Sigmoid colon (tissue), 4 donors: ENCODE measurements around the gene PSMF1.

Experiments
- CTCF ChIP-seq, 4 experiments: fragments of 450-650 bp in 3 of 4; fragments of 200-600 bp in 1 of 4; IDR thresholded peaks; one replicate each; pipeline ENCODE4 v1.5.1; 2016 to 2019; ENCODE audit warnings: antibody characterized with exemption in 4 of 4, mild to moderate bottlenecking in 3 of 4, moderate library complexity in 2 of 4
- POLR2AphosphoS5 ChIP-seq, 4 donors: sonication (generic); formaldehyde crosslinking; IDR thresholded peaks; one replicate each; pipeline ENCODE4 v1.6.1; 2017; ENCODE audit warnings: antibody characterized with exemption in 4 of 4

GRCh38 chr20:1202762-1203504 lies 84.5 kb downstream of the PSMF1 start, which contains the start of gene C20orf202:
- TF ChIP-seq POLR2AphosphoS5 (IDR thresholded peaks at IDR 0.05): no peak
- TF ChIP-seq CTCF (IDR thresholded peaks at IDR 0.05): no peak
